GF-D8 (cell line): Measurements from ENCODE around the gene DOK6.
A peak's percentile ranks its signal among the peaks of the same experiment; 100 is the strongest.

Experiments
- DNase-seq: peaks from one replicate; lab custom pipeline; 2025; lab: John Stamatoyannopoulos, UW

Gene DOK6

DNA sequence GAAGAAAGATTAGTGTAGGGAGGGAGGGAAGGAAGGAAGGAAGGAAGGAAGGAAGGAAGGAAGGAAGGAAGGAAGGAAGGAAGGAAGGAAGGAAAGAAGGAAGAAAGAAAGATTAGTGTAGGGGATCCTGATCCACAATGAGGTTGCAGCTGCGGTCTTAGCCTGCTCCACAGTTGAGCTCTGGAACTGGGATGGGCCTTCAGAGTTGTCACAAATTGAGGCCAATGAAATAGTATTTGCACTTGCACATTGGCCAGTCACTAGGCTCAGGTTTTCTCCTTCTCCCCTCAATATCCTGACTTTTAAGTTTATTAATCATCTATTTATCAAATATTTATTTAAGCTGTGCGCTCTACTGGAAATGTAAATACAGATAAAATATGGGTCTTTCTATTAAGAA lies 34.3 kb downstream of the DOK6 start:
- DNase-seq = no peak

DNA sequence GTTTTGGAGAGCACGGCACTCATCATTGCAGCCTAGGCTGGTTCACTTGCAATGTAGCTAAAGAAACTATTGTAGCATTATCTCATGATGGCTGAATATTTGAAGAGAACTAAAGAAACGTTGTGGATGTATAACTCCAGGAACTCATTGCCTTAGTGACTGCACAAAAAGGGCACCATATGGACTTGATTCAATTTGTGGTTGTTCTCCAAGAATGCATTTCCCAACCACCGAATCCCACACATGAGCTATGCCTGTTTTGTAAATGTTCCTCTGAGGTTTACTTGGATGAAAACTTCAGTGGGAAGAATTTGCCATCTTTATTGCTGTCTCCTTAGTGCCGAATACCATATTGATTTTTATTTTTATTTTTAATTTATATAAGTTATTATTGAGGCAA lies 43.5 kb downstream of the DOK6 start:
- DNase-seq = no peak

GRCh38 chr18:69447886-69448285 lies 47.2 kb downstream of the DOK6 start:
- no peak for DNase-seq

GRCh38 chr18:69455125-69455524 lies 54.4 kb downstream of the DOK6 start:
- DNase-seq = no peak

DNA sequence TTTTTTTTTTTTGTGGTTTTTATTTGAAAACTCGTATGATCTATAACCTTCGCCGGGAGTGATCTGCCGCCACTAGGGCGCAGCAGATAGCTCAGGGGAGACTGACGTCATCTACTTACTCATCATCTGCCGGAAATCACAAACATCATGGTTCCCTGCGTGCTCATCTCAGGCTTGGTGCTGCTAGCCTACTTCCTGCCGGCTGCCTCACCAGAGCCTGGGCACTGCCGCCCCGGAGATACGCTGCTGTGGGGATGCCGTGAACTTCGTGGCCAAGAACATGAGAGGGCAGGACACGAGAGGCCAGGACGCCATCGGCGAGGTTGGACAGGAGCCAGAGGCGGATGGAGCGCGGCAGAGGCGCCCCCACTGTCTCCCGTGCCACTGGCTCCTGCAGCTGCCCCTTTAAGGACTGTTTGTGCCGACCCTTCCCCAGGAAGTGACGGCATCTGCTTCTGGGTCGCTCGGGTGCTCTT lies 68.8 kb downstream of the DOK6 start:
- DNase-seq = no peak

DNA sequence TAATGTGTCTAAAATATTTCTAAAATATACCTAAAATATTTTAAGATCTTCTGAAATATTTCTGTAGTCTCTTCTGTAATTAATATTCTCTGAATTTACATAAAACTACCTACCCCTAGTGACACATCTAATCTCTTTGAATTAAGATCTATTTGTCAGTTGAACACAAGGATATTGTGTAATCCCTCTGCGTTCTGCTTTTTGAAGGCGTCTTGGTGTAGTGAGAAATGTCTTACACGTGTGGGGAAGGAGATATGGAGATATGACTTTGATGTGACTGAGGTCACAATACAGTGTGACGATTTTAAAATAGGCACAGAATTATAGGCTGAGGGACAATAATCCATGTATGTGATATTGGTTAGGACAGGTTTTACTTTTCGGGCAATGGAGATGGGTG lies 79.8 kb downstream of the DOK6 start:
- peak; percentile 51 for DNase-seq

- DNase-seq = no peak
Observed at GRCh38 chr18:69483574-69483973, 82.9 kb downstream of the DOK6 start.

- DNase-seq = no peak
Observed at GRCh38 chr18:69484699-69485396, 84.2 kb downstream of the DOK6 start.

GRCh38 chr18:69487488-69488394 lies 87.1 kb downstream of the DOK6 start:
- DNase-seq = no peak

DNA sequence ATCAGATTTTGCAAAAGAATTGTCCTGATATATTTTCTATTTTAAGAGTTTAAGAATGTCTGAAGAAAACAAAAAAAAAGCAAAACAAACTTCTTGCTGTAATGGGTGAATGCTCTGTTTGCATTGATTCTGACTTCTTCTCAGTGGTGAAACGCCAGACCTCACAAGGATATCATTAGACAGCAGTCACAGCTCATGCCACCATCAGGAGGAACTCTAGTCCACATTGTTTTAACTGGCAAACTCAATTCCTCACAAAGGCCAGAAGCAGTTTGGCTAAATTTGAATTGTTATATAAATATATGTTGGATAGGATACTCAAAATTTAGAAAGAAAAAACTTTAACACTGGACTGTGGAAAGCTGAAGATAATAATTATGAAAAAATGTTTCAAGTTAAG lies 89.4 kb downstream of the DOK6 start:
- DNase-seq = no peak

GRCh38 chr18:69490813-69491212 lies 90.1 kb downstream of the DOK6 start:
- no peak for DNase-seq

DNA sequence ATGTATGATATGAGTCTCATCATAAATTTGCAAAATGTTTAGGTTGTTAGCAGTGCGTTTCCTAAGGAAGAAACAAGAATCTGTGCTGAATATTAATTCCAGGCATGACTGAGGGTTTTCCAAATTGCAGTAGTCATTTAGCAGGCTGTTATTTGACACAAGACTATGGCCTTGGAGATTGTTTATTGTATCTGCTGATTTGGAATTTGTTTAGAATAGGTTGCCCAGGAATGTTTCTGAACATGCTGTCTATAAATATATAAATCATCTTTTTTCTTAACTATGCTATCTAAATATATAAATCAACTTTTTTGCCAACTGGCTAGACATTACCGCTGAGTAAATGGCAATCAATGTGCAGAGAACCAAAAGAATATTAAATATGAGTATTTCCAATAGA lies 90.9 kb downstream of the DOK6 start:
- DNase-seq = no peak

DNA sequence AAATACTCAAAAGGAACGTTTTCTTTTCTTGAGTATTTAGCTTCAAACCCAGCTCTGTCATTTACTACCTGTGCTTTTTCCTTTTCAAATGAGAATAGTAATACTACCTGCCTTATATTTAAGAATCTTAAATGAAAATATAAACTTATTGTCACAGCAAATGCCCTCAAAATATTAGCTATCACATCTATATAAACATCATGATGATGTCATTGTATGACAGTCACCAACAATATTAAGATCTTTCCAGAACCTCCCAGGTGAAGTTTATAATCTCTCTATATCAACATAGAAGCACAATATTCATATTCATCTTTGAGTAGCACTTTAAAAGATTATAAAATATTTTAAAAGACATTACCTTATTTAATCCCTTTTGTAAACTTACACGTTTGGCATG lies 92.2 kb downstream of the DOK6 start:
- DNase-seq = no peak

GRCh38 chr18:69494841-69495240 lies 94.2 kb downstream of the DOK6 start:
- DNase-seq = no peak

GRCh38 chr18:69495338-69495737 lies 94.7 kb downstream of the DOK6 start:
- DNase-seq = no peak

DNA sequence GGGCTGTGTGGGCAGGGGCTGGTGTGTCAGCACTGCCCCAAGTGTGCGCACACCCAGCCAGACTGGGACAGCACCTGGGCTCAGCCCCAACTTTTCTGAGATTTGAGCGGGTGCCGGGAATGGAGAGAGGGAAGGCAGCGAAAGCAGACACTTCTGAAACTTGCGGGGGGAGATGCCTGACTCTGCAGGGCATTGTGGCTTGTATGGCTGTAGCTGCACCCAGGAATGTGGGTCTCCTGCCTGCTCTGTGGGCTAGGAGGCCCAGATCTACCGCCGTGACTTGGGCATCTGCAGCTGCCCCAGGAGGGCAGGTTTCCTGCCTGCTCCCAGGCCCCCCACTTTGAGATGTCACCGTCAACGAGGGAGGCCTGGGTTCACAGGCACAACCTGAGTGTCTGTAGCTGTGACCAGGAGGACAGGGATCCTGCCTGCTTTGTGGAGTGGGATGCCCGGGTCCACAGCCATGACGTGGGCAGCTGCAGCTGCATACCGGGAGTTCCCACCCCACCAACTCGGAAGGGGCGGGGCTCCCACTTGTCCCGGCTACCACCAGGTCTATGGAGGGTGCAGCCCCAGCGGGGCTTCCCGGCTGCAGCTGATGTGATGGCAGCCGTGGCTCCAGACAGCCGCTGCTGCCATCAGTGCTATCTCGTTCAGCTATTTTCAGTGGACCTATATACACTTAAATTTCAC lies 95.3 kb downstream of the DOK6 start:
- no peak for DNase-seq

DNA sequence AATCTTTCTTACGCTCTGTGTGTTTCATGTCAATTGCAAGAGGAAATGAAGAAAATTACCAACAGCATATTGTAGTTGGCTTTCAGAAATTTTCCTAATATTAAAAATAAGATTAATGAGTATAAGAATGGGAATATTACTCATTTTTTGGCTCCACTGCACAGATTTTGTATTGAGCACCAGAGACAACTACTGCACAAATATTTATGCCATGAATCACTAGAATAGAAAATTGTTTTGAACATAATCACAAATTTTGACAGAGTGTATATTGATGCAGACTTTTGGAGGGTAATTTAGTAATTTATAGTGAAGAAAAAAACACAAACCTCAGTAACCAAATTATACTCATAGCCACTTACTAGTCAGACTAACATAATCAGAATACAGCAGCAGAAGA lies 118.3 kb downstream of the DOK6 start:
- DNase-seq = no peak

DNA sequence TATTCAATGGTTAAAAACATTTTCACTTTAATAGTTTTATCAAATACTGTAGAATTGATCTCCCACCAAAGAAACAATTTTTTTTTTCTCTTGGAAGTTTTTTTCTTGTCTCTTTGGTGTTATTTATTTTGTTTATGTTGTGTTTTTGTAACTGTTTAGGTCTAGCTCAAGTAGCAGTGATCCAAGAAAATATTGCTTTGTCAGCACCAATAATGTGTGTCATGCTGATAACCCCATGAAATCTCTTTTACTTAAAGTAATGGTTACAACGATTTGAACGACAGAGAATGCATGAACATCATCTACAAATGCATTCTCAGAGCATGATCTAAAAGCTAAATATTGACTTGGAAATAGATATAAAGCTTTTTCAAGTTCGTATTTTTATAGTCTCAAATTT lies 122.9 kb downstream of the DOK6 start:
- DNase-seq = no peak

- DNase-seq = no peak
Observed at GRCh38 chr18:69528435-69528834, 127.7 kb downstream of the DOK6 start.

- DNase-seq = no peak
Observed at GRCh38 chr18:69529151-69529550, 128.5 kb downstream of the DOK6 start.

GRCh38 chr18:69531973-69532372 lies 131.3 kb downstream of the DOK6 start:
- DNase-seq = no peak

GRCh38 chr18:69537183-69537582 lies 136.5 kb downstream of the DOK6 start:
- no peak for DNase-seq

- no peak for DNase-seq
Observed at GRCh38 chr18:69538849-69539248, 138.2 kb downstream of the DOK6 start.
